Endothelial cell of umbilical vein (primary cell): Measurements from ENCODE around the gene MYH11.

Source experiments
- EZH2 ChIP-seq: IDR thresholded peaks from 2 replicates; pipeline ENCODE4 v1.6.1; 2012; ENCODE audit warnings: borderline replicate concordance, low read depth, mild to moderate bottlenecking, moderate library complexity, low read length, inconsistent platforms; ENCODE audit not compliant: severe bottlenecking
- POLR2A ChIP-seq: IDR thresholded peaks from 2 replicates; pipeline ENCODE4 v1.6.1; 2012; ENCODE audit warnings: low read depth, mild to moderate bottlenecking, control low read depth, low read length
- POLR2AphosphoS5 ChIP-seq: IDR thresholded peaks from 2 replicates; pipeline ENCODE4 v1.6.1; 2012; ENCODE audit warnings: low read depth, mild to moderate bottlenecking, control low read depth, low read length, moderate library complexity; ENCODE audit not compliant: insufficient read depth
- TF ChIP-seq, protein P1 (sequence below), 2 donors: IDR thresholded peaks; 1 replicate in 1 of 2; 2 replicates in 1 of 2; pipeline ENCODE4 v1.5.1; 2011; ENCODE audit warnings: low read length in 2 of 2, mild to moderate bottlenecking in 2 of 2, moderate library complexity in 2 of 2, control low read depth in 1 of 2, inconsistent platforms in 1 of 2, low read depth in 1 of 2; ENCODE audit not compliant: insufficient read depth in 1 of 2; ENCODE audit errors: extremely low read depth in 1 of 2
- TF ChIP-seq, protein P2 (sequence below): IDR thresholded peaks from 2 replicates; pipeline ENCODE4 v1.6.1; 2011; ENCODE audit not compliant: insufficient read depth, insufficient read length

DNA sequence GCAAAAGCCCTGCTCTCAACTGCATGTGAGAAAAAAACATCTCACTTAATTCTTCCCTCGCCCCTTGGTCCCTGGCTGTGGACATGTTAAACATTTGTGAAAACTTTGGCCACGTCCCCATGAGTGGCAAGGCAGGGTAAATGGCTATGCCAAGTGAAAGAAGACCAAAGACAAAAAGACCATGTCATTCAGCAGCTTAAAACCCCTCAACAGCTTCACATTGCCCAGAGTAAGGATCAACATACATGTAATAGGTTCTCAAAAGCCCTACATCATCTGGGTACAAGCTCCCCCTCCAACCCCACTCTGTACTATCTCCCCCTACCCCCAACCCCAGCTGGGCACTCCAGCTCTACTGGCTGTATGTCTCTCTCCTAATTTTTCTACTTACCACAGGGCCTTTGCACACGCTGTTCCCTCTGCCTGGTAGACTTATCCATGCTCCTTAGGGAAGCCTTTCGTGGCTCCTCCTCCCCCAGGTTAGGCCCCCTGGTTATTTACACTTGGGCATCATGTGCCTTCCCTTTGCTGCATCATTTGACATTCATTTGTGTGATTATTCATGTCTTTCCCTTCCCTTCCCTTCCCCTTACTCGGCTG is 131.1 kb downstream of the MYH11 start:
- TF ChIP-seq, protein P1, sequence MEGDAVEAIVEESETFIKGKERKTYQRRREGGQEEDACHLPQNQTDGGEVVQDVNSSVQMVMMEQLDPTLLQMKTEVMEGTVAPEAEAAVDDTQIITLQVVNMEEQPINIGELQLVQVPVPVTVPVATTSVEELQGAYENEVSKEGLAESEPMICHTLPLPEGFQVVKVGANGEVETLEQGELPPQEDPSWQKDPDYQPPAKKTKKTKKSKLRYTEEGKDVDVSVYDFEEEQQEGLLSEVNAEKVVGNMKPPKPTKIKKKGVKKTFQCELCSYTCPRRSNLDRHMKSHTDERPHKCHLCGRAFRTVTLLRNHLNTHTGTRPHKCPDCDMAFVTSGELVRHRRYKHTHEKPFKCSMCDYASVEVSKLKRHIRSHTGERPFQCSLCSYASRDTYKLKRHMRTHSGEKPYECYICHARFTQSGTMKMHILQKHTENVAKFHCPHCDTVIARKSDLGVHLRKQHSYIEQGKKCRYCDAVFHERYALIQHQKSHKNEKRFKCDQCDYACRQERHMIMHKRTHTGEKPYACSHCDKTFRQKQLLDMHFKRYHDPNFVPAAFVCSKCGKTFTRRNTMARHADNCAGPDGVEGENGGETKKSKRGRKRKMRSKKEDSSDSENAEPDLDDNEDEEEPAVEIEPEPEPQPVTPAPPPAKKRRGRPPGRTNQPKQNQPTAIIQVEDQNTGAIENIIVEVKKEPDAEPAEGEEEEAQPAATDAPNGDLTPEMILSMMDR (IDR thresholded peaks at IDR 0.05; ENCODE audit: extremely low read depth in 1 of 2, insufficient read depth in 1 of 2, low read depth in 1 of 2, low read length in 2 of 2), result no peak
- TF ChIP-seq POLR2AphosphoS5 (no peak), POLR2A (no peak), EZH2 (no peak)
- TF ChIP-seq, protein P2, sequence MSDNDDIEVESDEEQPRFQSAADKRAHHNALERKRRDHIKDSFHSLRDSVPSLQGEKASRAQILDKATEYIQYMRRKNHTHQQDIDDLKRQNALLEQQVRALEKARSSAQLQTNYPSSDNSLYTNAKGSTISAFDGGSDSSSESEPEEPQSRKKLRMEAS, result no peak
